Medulla oblongata (tissue), 1 donor: ENCODE data around the gene PCED1B.
"Not testable (repeated sequence)": the region's sequence is repeated elsewhere in the genome, so short reads cannot be mapped to it uniquely, and the experiment has no call there.

Source experiments
- DNase-seq: peaks from one replicate; pipeline ENCODE4 v3.0.0-alpha.2; 2015; ENCODE audit errors: extremely low spot score

Gene PCED1B

GRCh38 chr12:47164724-47165439, 85.5 kb downstream of the PCED1B start:
- DNase-seq, result peak; percentile 20

GRCh38 chr12:47165934-47166333, 86.5 kb downstream of the PCED1B start:
- no peak for DNase-seq

- DNase-seq, result no peak
Measured at GRCh38 chr12:47166365-47166764, 86.9 kb downstream of the PCED1B start.

GRCh38 chr12:47170281-47170680, 90.9 kb downstream of the PCED1B start:
- not testable (repeated sequence) for DNase-seq

- DNase-seq, result no peak
Measured at GRCh38 chr12:47178014-47178413, 98.6 kb downstream of the PCED1B start.

GRCh38 chr12:47182164-47182938, 102.9 kb downstream of the PCED1B start:
- DNase-seq, result not testable (repeated sequence)

- no peak for DNase-seq
Measured at GRCh38 chr12:47184229-47184628, 104.8 kb downstream of the PCED1B start.

GRCh38 chr12:47184813-47185212, 105.4 kb downstream of the PCED1B start:
- no peak for DNase-seq

- DNase-seq, result no peak
Measured at GRCh38 chr12:47186246-47186645, 106.8 kb downstream of the PCED1B start.

- DNase-seq, result no peak
Measured at GRCh38 chr12:47188576-47189441, 109.4 kb downstream of the PCED1B start.

- DNase-seq, result no peak
Measured at GRCh38 chr12:47189728-47190127, 110.3 kb downstream of the PCED1B start.

GRCh38 chr12:47190271-47190750, 110.9 kb downstream of the PCED1B start:
- DNase-seq, result no peak

- DNase-seq, result no peak
Measured at GRCh38 chr12:47190905-47191304, 111.5 kb downstream of the PCED1B start.

GRCh38 chr12:47192051-47192450, 112.6 kb downstream of the PCED1B start:
- DNase-seq, result no peak

- no peak for DNase-seq
Measured at GRCh38 chr12:47193066-47193465, 113.6 kb downstream of the PCED1B start.

- DNase-seq, result no peak
Measured at GRCh38 chr12:47194501-47194900, 115.1 kb downstream of the PCED1B start.

GRCh38 chr12:47200446-47200845, 121.0 kb downstream of the PCED1B start:
- no peak for DNase-seq

GRCh38 chr12:47201190-47201589, 121.8 kb downstream of the PCED1B start:
- not testable (repeated sequence) for DNase-seq

- no peak for DNase-seq
Measured at GRCh38 chr12:47202176-47202575, 122.8 kb downstream of the PCED1B start.

GRCh38 chr12:47205532-47206449, 126.4 kb downstream of the PCED1B start:
- DNase-seq, result no peak
